ENCODE results near the gene PUM2. TPM values are rescaled to one million over a fixed set of nuclear protein-coding genes. Genes with fewer than 3 reads are reported as not detected.

Gene PUM2
- total RNA-seq, 1 donor from 2014 or later, result 69.8 TPM

GRCh38 chr2:20232837-20233207 lies 117.8 kb downstream of the PUM2 start:
- no peaks in the 10 kb centered on the region for H3K4me1 ChIP-seq
- H3K27me3 ChIP-seq (ENCODE audit: low read depth), result peaks cover 46% of the 10 kb centered on the region
- H3K36me3 ChIP-seq, result no peaks in the 10 kb centered on the region
- TF ChIP-seq CTCF (IDR thresholded peaks at IDR 0.05; ENCODE audit: borderline replicate concordance), result no peak
- H3K27ac ChIP-seq (replicated peaks), result no peak overlapping the region
- H3K4me3 ChIP-seq, result no peak overlapping the region
- no peak for DNase-seq
- no peaks in the 10 kb centered on the region for H3K9me3 ChIP-seq (replicated peaks)
- intact Hi-C loops (cut with micrococcal nuclease), result no loop called here

GRCh38 chr2:20231598-20232026 lies 119.0 kb downstream of the PUM2 start:
- DNase-seq, result no peak

GRCh38 chr2:20231159-20231558 lies 119.5 kb downstream of the PUM2 start:
- intact Hi-C loops (cut with micrococcal nuclease), result no loop called here
- Histone ChIP-seq H3K27ac (replicated peaks) (no peak overlapping the region), H3K27me3 (ENCODE audit: low read depth) (peaks cover 60% of the 10 kb centered on the region), H3K4me1 (no peaks in the 10 kb centered on the region), H3K4me3 (no peak overlapping the region), H3K36me3 (no peaks in the 10 kb centered on the region), H3K9me3 (replicated peaks) (no peaks in the 10 kb centered on the region)
- TF ChIP-seq CTCF (IDR thresholded peaks at IDR 0.05; ENCODE audit: borderline replicate concordance), result no peak
- no peak for DNase-seq

More at GRCh38 chr2:20231598-20232026, 119.0 kb downstream of the PUM2 start:
- Histone ChIP-seq H3K27ac (replicated peaks) (no peak overlapping the region), H3K4me3 (no peak overlapping the region), H3K9me3 (replicated peaks) (no peaks in the 10 kb centered on the region), H3K4me1 (no peaks in the 10 kb centered on the region), H3K27me3 (ENCODE audit: low read depth) (peaks cover 56% of the 10 kb centered on the region), H3K36me3 (no peaks in the 10 kb centered on the region)
- intact Hi-C loops (cut with micrococcal nuclease), result no loop called here
- no peak for TF ChIP-seq CTCF (IDR thresholded peaks at IDR 0.05; ENCODE audit: borderline replicate concordance)

- peaks cover 8% of the 10 kb centered on the region for H3K4me1 ChIP-seq
- intact Hi-C loops (cut with micrococcal nuclease), result no loop called here
Measured at GRCh38 chr2:20230114-20230425, 120.6 kb downstream of the PUM2 start.

GRCh38 chr2:20229322-20230113 lies 121.1 kb downstream of the PUM2 start:
- intact Hi-C loops (cut with micrococcal nuclease), result no loop called here
- DNase-seq, result no peak
- Histone ChIP-seq H3K9me3 (replicated peaks) (no peaks in the 10 kb centered on the region), H3K27ac (replicated peaks) (no peak overlapping the region), H3K36me3 (no peaks in the 10 kb centered on the region), H3K4me3 (no peak overlapping the region), H3K27me3 (ENCODE audit: low read depth) (peaks cover 62% of the 10 kb centered on the region), H3K4me1 (peaks cover 13% of the 10 kb centered on the region)
- TF ChIP-seq CTCF (IDR thresholded peaks at IDR 0.05; ENCODE audit: borderline replicate concordance), result no peak

More at GRCh38 chr2:20230114-20230425, 120.6 kb downstream of the PUM2 start:
- no peaks in the 10 kb centered on the region for H3K9me3 ChIP-seq (replicated peaks)
- H3K27me3 ChIP-seq (ENCODE audit: low read depth), result peaks cover 61% of the 10 kb centered on the region
- H3K4me3 ChIP-seq, result no peak overlapping the region
- H3K27ac ChIP-seq (replicated peaks), result no peak overlapping the region
- H3K36me3 ChIP-seq, result no peaks in the 10 kb centered on the region
- no peak for DNase-seq
- no peak for TF ChIP-seq CTCF (IDR thresholded peaks at IDR 0.05; ENCODE audit: borderline replicate concordance)

Data from left ventricle myocardium inferior (tissue), 1 donor.